Measurements from ENCODE around the gene FKRP. TPM values are rescaled to one million over a fixed set of nuclear protein-coding genes. Genes with fewer than 3 reads are reported as not detected.
"Not testable (repeated sequence)": the region's sequence is repeated elsewhere in the genome, so short reads cannot be mapped to it uniquely, and the experiment has no call there.

FKRP gene
- total RNA-seq, 1 donor from 2014 or later, result 16.3 TPM

DNA sequence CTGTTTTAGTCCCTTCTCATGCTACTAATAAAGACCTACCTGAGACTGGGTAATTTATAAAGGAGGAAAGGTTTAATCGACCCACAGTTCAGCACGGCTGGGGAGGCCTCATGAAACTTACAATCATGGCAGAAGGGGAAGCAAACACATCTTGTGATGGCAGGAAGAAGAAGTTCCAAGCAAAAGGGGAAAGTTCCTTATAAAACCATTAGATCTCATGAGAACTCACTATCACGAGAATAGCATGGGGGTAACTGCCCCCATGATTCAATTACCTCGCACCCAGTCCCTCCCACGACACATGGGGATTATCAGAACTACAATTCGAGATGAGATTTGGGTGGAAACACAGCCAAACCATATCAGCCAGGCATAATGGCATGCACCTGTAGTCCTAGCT lies 13.3 kb downstream of the FKRP start:
- DNase-seq (ENCODE audit: low spot score), result no peak

DNA sequence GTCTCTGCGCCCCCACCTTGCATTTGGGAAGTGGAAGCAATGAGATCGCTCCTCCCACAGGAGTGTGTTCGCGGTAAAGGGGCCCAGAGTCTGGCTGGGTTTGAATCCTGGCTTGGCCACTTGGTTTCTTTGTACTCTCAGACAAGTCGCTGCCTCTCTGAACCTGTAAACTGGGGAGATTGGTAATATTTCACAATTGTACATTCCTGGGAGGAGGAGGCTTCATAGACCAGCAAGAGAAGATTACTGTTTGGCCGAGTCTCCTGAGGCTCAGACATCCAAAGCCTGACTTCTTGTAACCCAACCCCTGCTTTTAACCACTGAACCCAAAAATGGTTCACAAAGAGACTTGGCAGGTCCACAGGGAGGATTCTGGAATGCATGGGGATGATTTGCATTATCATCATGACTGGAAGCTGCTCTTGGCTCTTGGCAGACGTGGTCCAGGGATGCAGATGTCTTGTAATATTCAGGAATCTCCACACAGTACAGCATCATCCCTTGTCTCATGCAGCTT lies 14.0 kb downstream of the FKRP start:
- DNase-seq (ENCODE audit: low spot score), result peak; percentile 59

DNA sequence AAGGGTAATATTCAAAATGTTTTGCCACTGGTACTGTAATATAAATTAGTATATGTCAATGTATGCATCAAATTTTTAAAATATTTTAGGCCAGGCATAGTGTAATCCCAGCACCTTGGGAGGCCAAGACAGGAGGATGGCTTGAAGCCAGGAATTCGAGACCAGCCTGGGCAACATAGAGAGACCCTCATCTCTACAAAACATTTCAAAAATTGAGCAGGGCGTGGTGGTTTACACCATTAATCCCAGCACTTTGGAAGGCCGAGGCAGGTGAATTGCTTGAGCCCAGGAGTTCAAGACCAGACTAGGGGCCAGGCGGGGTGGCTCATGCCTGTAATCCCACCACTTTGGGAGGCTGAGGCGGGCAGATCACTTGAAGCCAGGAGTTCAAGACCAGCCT lies 14.5 kb downstream of the FKRP start:
- DNase-seq (ENCODE audit: low spot score), result no peak

DNA sequence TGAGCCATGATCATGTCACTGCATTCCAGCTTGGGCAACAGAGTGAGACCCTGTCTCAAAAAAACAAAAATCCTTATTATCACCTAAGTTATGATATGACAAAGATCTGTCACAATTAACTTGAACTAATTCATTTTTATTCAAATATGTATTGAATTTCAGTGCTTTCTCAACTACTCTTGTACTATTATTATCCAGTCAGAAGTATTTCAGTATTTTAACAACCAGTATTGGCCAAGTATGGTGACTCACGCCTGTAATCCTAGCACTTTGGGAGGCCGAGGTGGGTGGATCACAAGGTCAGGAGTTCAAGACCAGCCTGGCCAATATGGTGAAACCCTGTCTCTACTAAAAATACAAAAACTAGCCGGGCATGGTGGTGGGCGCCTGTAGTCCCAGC lies 15.0 kb downstream of the FKRP start:
- DNase-seq (ENCODE audit: low spot score), result not testable (repeated sequence)

DNA sequence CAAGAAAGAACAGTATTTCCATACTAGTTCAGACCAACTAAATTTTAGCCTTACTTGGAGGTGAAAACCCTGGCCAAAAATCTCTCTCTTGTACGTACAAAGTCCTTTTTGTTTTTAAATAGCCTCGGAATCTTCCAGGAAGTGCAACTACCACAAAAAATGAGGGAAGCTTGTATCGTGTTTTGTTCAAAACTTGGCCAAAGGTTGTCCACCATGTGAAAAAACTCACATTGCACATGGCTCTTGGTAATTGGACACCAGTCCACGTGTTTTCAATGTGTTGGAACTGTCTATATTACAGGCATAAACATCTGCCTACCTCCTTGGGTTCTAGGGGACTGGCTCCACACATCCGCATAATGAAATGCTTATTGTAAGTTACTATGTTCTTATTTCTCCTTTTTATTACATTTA lies 15.6 kb downstream of the FKRP start:
- DNase-seq (ENCODE audit: low spot score), result no peak

DNA sequence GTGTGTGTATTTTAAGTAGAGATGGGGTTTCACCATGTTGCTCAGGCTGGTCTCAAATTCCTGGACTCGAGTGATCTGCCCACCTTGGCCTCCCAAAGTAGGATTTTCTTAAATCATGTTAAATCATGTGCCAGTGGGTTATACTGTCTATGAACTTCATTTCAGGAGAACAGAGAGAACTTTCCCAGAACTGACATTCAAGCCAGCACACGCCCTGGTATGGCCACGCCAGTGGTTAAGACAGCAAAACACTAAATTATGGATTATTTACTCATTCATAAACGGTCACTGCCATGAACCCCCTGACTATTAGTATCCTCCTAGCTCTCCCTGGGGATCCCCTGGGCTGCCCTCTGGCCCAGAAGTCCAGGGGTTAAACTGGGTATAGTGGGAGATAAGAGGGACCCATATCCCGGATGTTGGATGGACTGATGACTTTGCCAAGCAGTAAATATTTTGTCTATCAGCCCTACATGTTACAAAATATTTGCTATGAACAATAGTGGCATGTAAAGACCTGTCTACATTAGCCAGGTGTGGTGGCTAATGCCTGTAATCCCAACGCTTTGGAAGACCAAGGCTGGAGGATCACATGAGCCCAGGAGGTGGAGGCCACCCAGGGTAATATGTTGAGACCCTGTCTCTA lies 16.5 kb downstream of the FKRP start:
- no peak for DNase-seq (ENCODE audit: low spot score)

DNA sequence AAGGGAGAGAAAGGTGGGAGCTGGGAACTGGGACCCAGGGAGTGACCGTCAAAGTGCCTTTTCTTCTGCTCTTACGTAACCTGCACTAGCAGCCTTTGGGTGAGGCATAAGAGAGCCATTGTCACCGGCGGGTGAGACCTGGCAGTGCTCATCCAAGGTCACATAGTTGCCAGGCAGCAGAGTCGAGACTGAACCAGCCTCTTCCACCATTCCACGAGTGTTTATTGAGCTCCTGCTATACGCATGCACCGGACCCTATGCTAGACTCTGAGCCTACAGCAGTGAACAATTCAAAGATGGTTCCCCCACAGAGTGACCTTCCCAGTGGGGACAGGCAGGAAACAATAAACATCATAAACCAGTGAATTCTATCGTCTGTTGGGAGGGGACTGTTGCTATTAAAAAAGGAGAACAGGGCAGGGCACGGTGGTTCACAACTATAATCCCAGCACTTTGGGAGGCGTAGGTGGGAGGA lies 19.0 kb downstream of the FKRP start:
- DNase-seq (ENCODE audit: low spot score), result peak; percentile 78

DNA sequence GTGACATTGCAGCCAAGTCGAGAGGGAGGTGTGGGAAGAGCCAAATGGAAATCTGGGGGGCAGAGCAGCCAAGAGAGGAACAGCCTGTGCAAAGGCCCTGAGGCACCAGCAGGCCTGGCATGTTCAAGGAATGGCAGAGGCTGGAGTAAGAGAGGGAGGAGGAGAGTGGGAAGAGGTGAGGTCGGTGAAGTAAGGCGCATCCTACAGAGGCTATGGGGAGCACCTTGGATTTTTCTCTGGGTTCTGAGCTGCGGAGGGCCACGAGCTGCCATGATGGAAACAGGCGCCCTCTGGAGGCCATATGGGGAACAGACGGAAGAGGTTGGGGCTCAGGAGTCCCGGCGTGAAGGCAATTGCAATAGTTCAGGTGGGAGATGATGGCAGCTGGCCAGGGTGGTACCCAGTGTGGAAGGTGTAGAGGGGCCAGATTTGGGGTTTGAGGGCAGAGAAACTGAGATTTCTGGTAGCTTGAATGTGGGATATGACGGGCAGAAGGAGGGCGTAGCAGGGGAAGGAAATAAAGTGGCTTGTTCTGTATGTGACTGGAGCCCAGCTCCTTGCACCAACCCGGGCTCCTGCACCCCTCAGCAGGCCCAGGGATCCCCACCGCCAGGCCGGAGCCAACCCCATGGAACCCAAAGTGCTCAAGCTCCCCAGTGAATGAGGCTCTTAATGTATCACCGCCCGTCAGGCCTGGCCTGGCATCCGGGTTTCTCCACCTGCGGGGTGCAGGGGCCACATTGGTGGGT lies 20.9 kb downstream of the FKRP start:
- no peak for DNase-seq (ENCODE audit: low spot score)

DNA sequence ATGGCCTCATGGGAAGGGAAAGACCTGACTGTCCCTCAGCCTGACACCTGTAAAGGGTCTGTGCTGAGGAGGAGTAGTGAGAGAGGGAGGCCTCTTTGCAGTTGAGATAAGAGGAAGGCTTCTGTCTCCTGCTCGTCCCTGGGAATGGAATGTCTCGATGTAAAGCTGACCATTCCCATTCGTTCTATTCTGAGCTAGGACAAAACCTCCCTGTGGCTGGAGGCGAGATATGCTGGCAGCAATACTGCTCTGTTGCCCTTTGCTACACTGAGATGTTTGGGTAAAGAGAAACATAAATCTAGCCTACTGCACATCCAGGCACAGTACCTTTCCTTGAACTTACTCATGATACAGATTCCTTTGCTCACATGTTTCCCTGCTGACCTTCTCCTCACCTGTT lies 22.9 kb downstream of the FKRP start:
- peak; percentile 44 for DNase-seq (ENCODE audit: low spot score)

DNA sequence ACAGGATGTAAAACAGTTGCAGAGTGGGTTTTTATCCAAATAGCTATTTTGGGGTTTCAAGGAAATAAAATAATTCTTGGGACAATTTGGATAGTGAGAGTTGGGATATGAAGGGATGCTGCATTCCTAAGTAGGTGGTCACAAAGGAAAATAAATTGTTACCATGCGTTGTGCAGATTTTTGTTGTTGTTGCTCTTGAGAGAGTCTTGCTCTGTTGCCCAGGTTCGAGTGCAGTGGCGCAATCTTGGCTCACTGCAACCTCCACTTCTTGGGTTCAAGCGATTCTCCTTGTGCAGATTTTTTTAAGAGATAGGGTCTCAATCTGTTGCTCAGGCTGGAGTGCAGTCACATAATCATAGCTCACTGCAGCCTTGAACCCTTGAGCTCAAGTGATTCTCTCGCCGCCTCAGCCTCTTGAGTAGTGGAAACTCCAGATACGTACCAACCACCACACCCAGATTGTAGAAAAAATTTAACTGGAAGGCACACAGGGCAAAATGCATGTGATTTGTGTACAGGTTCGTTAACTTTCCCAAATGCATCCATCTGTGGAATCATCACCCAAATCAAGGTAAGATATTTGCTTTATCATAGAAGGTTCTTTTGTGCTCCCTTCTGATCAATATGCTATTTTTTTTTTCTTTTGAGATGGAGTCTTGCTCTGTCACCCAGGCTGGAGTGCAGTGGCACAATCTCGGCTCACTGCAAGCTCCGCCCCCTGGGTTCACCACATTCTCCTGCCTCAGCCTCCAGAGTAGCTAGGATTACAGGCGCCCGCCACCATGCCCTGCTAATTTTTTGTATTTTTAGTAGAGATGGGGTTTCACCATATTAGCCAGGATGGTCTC lies 26.5 kb downstream of the FKRP start:
- no peak for DNase-seq (ENCODE audit: low spot score)

DNA sequence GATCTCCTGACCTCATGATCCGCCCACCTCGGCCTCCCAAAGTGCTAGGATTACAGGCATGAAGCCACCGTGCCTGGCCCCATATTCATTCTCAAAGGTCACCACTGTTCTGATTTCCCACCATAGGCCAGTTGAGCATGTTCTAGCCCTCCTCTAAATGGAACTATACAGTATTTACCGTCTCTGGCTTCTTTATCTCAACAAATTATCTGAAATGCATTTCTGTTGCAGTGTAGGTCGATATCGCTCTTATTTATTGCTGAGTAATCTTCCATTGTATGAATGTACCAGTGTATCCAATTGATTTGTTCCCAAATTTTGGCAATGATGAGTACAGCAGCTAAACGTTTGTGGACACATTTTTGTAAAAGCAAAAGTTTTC lies 27.2 kb downstream of the FKRP start:
- no peak for DNase-seq (ENCODE audit: low spot score)

DNA sequence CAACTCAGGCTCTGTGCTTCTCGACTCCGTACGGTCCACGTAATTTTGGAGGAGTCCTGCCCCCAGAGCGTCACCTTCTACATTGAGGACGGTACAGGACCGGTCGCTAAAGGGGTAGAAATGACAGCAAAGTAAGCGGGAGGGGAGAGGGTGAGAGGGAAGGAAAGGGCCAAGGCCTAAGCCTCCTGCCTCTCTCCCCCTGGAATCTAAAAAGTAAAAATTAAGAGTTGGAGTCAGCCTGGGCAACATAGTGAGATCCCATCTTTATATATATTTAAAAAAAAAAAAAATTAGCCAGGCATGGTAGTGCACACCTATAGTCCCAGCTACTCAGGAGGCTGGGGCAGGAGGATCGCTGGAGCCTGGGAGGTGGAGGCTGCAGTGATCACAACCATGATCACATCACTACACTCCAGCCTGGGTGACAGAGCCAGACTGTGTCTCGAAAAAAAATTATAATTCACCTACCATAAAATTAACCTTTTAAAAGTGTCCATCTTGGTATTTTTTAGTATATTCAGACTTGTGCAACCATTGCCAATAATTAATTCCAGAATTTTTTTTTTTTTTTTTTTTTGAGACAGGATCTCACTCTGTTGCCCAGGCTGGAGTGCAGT lies 29.9 kb downstream of the FKRP start:
- no peak for DNase-seq (ENCODE audit: low spot score)

DNA sequence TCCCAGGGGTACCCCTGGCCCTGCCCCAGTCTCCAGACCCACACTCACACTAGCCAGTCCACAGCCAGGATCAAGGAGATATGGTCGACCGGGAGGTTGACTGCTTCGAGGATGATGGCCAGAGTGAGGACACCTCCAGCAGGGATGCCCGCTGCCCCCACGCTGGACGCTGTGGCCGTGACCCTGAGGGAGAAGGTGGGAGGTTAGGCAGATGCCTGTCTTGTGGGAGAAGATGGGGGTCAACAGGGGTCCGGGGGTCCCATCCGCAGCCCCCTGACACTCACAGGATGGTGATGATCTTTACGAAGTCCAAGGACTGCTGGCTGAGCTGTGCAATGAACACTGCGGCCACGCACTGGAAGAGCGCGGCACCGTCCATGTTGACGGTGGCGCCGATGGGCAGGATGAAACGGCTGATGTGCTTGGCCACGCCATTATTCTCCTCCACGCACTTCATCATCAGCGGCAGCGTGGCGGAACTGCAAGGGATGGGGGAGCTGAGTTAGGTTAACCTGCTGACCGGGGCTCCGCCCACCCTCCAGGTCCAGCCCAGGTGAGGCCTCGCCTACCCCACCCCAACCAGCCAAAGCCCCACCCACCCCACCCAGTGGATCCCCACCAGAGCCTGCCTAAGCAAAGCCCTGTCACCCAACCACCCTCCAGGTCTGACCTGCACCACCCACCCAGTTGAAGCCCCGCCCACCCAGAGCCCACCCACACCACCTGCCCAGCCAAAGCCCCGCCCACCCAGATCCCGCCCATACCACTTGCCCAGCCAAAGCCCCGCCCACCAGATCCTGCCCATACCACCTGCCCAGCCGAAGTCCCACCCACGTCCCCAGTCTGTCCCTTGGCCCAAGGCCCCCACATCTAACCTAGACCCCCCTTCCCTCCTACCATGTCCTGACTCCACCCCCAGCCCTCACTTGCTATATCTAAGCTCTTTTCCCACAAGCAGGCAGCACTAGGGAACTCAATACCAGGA lies 31.4 kb downstream of the FKRP start:
- DNase-seq (ENCODE audit: low spot score), result no peak

DNA sequence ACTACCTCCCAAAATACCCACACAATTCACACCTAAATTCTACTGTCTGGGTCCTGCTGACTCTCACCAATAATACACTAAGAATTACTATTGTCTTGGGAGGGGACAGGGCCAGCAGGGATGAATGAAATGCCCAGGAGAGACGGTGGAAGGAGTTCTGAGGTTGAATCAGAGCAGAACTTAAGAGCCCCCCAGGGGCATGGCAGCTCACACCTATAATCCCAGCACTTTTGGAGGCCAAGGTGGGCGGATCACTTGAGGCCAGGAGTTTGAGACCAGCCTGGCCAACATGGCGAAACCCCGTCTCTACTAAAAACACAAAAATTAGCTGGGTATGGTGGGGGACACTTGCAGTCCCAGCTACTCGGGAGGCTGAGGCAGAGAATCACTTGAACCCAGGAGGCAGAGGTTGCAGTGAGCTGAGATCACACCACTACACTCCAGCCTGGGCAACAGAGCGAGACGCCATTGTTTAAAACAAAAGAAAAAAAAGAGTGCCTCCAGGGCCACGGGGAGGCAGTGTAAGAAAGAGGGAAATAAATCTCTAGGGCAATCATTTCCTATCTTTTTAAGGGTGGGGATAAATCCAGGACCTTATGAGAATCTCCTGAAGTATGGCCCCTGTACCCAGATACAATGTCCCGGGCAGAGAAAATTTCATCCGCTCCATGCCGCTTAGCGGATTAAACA lies 32.2 kb downstream of the FKRP start:
- not testable (repeated sequence) for DNase-seq (ENCODE audit: low spot score)

DNA sequence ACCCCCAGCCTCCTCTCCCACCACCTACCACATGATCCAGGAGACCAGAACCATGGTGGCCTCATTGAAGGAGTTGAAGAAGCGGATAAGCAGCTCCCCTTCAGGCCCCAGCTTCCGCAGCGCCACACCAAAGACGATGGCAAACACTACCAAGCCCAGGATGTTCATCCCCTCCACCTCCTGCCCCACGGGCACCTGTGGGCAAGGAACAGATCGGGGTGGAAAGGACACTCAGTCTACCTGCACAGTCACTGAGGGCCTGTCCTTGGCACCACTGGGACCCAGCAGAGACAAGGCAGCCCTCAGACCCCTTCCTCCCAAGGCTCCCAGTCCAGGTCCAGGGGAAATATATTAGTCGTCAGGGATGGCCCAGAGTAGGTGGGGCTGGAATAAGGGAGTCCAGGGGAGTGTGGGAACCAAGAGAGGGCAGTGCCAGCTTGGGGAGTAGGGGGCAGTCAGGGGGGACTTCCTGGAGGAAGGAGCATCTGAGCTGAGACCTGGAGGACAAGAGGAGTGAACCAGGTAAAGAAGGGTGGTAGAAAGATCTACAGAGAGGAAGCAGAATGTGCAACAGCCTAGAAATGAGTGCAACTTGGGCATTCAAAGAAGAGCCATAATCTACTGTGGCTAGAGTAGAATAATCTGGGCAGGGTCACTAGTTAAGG lies 36.6 kb downstream of the FKRP start:
- no peak for DNase-seq (ENCODE audit: low spot score)

DNA sequence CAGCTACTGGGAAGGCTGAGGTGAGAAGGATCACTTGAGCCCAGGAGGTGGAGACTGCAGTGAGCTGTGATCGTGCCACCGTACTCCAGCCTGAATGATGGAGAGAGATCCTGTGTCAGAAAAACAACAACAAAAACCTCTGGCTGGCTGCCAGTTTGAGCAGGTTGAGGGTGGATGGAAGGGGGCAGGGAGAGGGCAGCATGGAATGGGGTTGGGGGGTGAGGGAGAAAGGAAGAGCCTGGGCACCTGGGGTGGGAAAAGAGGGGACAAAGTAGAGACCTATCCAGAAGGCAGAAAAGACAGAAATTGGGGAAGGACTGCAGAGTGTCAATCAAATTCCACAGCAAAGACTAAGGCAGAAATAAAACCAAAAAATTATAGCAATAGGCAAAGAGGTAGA lies 37.8 kb downstream of the FKRP start:
- no peak for DNase-seq (ENCODE audit: low spot score)

DNA sequence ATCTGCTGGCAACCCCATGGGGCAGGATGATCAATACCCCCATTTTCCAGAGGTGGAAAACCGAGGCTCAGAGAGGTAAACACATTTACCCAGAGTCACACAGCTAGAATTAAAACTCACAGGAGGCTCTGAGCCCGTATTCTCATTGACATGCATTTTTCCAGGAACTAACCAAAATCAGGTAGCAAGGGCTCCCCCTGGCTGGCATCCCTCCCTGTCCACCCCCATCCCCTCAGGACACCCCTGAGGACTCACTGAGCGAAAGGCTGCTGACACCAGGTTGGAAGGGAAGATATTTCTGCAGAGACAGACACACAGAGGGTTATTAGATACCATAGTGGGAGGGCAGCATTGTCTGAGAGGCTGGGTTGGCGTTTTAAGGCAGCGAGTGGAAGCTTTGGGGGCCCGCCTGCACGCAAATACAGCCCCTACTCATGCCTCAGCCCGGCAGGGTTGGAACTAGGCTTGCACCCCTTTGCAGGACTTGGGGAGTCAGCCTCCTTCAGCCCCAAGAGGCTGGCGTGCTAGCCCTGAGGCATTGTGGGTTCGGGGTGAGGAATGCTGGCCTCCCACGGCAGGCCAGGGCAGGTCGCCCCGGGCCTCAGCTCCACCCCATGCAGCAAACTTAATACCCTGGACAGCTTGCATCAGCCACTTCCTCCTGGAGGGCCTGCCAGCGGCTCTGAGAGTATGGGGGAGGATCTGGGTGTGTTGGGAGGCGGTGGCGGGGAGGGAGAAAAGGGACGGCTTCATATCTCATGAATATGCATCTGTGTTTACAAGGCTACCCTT lies 38.6 kb downstream of the FKRP start:
- peak; percentile 77 for DNase-seq (ENCODE audit: low spot score)
